ENCODE data around the gene AHCY. TPM values are rescaled to one million over a fixed set of nuclear protein-coding genes. Genes with fewer than 3 reads are reported as not detected.

The AHCY gene
- total RNA-seq (2022; extraction: Qiagen RNA extraction) = 298 to 346 TPM (median 332 TPM) in 5 replicates

GRCh38 chr20:34302723-34303533 is at the start of gene AHCY:
AHCY (minus strand) TSS chr20:34303355; CDS start chr20:34303270, 85 bp downstream.

GRCh38 chr20:34240693-34241615 is 62.2 kb downstream of the AHCY start, which contains the start of gene ASIP:
ASIP (plus strand) TSS chr20:34241423; CDS start chr20:34260375, 18,952 bp downstream.

Other genes starting within 250 kb of the AHCY start
- gene EIF2S2, start 191.1 kb downstream of the AHCY start, total RNA-seq (2022; extraction: Qiagen RNA extraction) = 91.5 to 117 TPM (median 98.1 TPM) in 5 replicates
- not detected in 5 replicates for gene ASIP, start 61.9 kb downstream of the AHCY start, total RNA-seq (2022; extraction: Qiagen RNA extraction)
- gene ITCH, start 59.9 kb upstream of the AHCY start, total RNA-seq (2022; extraction: Qiagen RNA extraction) = 24.5 to 41.0 TPM (median 38.4 TPM) in 5 replicates
- 234 to 258 TPM (median 251 TPM) in 5 replicates for gene DYNLRB1, start 213.1 kb upstream of the AHCY start, total RNA-seq (2022; extraction: Qiagen RNA extraction)